Right atrium auricular region (tissue), 2 donors: ENCODE data around the gene NIT1. TPM values are rescaled to one million over a fixed set of nuclear protein-coding genes. Genes with fewer than 3 reads are reported as not detected.

ENCODE experiments used
- DNase-seq: peaks from one replicate; pipeline ENCODE4 v3.0.0-alpha.2; 2019; ENCODE audit warnings: low spot score
- H3K27ac ChIP-seq, 2 donors: fragments of 200-600 bp; sonication (generic); 1 replicate in 1 of 2; 2 replicates in 1 of 2; pipeline ENCODE4 v1.5.1; 2016 to 2019
- H3K27me3 ChIP-seq, 2 donors: fragments of 200-600 bp; sonication (generic); one replicate each; pipeline versions ENCODE4 v1.5.1 to v1.6.0; 2017 to 2019
- H3K36me3 ChIP-seq: fragments of 200-600 bp; sonication (generic); one replicate; pipeline ENCODE4 v1.5.1; 2016
- H3K4me1 ChIP-seq, 2 donors: fragments of 200-600 bp; sonication (generic); one replicate each; pipeline versions ENCODE4 v1.5.1 to v1.6.0; 2017 to 2019
- H3K4me3 ChIP-seq, 2 donors: fragments of 200-600 bp; sonication (generic); 1 replicate in 1 of 2; 2 replicates in 1 of 2; pipeline ENCODE4 v1.5.1; 2017 to 2019; ENCODE audit warnings: mild to moderate bottlenecking in 1 of 2, moderate library complexity in 1 of 2
- H3K9me3 ChIP-seq, 2 donors: fragments of 200-600 bp; sonication (generic); one replicate each; pipeline ENCODE4 v1.5.1; 2019
- CTCF ChIP-seq, 2 donors: fragments of 200-600 bp; sonication (generic); IDR thresholded peaks; one replicate each; pipeline ENCODE4 v1.5.1; 2019; ENCODE audit warnings: antibody characterized with exemption in 2 of 2
- total RNA-seq, 2 donors: library from RNA; depleted of rRNA; stranded (reverse); fragments of >200 nt; gene quantifications; one replicate each; pipeline ENCODE4 v1.1.0, GENCODE V29; 2016

NIT1 gene
- total RNA-seq, 2 donors from 2014 or later, result 19.1 to 26.0 TPM

GRCh38 chr1:161091093-161091492, 26.8 kb upstream of the NIT1 start:
- DNase-seq, result no peak
- Histone ChIP-seq H3K9me3 (no peaks in the 10 kb centered on the region), H3K36me3 (no peaks in the 10 kb centered on the region), H3K4me1 (no peaks in the 10 kb centered on the region), H3K4me3 (no peak overlapping the region), H3K27ac (no peak overlapping the region), H3K27me3 (no peaks in the 10 kb centered on the region)
- TF ChIP-seq CTCF (IDR thresholded peaks at IDR 0.05), result no peak

GRCh38 chr1:161091796-161092507, 26.0 kb upstream of the NIT1 start:
- H3K27me3 ChIP-seq, result no peaks in the 10 kb centered on the region
- no peak overlapping the region for H3K27ac ChIP-seq
- H3K4me3 ChIP-seq, result no peak overlapping the region
- H3K36me3 ChIP-seq, result no peaks in the 10 kb centered on the region
- TF ChIP-seq CTCF (IDR thresholded peaks at IDR 0.05), result no peak
- no peaks in the 10 kb centered on the region for H3K9me3 ChIP-seq
- peaks cover 0 to 3% of the 10 kb centered on the region in 2 donors for H3K4me1 ChIP-seq
- DNase-seq, result no peak

- Histone ChIP-seq H3K36me3 (no peaks in the 10 kb centered on the region), H3K4me1 (peaks cover 0 to 9% of the 10 kb centered on the region in 2 donors), H3K9me3 (no peaks in the 10 kb centered on the region), H3K27me3 (no peaks in the 10 kb centered on the region), H3K4me3 (no peak overlapping the region), H3K27ac (no peak overlapping the region)
- TF ChIP-seq CTCF (IDR thresholded peaks at IDR 0.05), result no peak
- no peak for DNase-seq
Observed at GRCh38 chr1:161092621-161093028, 25.3 kb upstream of the NIT1 start.

- no peak overlapping the region for H3K27ac ChIP-seq
- peaks cover 0 to 23% of the 10 kb centered on the region in 2 donors for H3K4me1 ChIP-seq
- H3K27me3 ChIP-seq, result no peaks in the 10 kb centered on the region
- TF ChIP-seq CTCF (IDR thresholded peaks at IDR 0.05), result no peak
- H3K4me3 ChIP-seq, result no peak overlapping the region
- no peak for DNase-seq
- H3K9me3 ChIP-seq, result no peaks in the 10 kb centered on the region
- H3K36me3 ChIP-seq, result no peaks in the 10 kb centered on the region
Observed at GRCh38 chr1:161094481-161094880, 23.4 kb upstream of the NIT1 start.

- Histone ChIP-seq H3K4me1 (peaks cover 0 to 23% of the 10 kb centered on the region in 2 donors), H3K27ac (no peak overlapping the region)
- TF ChIP-seq CTCF (IDR thresholded peaks at IDR 0.05), result no peak
Observed at GRCh38 chr1:161095230-161095629, 22.7 kb upstream of the NIT1 start.

GRCh38 chr1:161096015-161096414, 21.9 kb upstream of the NIT1 start:
- no peak for DNase-seq
- TF ChIP-seq CTCF (IDR thresholded peaks at IDR 0.05), result no peak

More at GRCh38 chr1:161095230-161095629, 22.7 kb upstream of the NIT1 start:
- Histone ChIP-seq H3K27me3 (no peaks in the 10 kb centered on the region), H3K4me3 (no peak overlapping the region), H3K36me3 (no peaks in the 10 kb centered on the region), H3K9me3 (no peaks in the 10 kb centered on the region)
- DNase-seq, result no peak

More at GRCh38 chr1:161096015-161096414, 21.9 kb upstream of the NIT1 start:
- H3K27ac ChIP-seq, result no peak overlapping the region
- H3K4me3 ChIP-seq, result no peak overlapping the region
- H3K4me1 ChIP-seq, result peaks cover 0 to 23% of the 10 kb centered on the region in 2 donors
- peaks cover 7% of the 10 kb centered on the region for H3K36me3 ChIP-seq
- no peaks in the 10 kb centered on the region for H3K27me3 ChIP-seq
- H3K9me3 ChIP-seq, result no peaks in the 10 kb centered on the region
